Endothelial cell (in vitro differentiated cells): ENCODE results near the gene SBF2. TPM values are rescaled to one million over a fixed set of nuclear protein-coding genes. Genes with fewer than 3 reads are reported as not detected.
A peak's percentile ranks its signal among the peaks of the same experiment; 100 is the strongest.

ENCODE experiments used
- DNase-seq: peaks from one replicate; pipeline ENCODE4 v3.0.0; 2021; ENCODE audit warnings: low spot score
- H3K27ac Mint-ChIP-seq: one replicate; pipeline ENCODE4 v1.8.0; 2021; ENCODE audit warnings: mixed read lengths, inconsistent platforms; ENCODE audit not compliant: unreplicated experiment
- H3K27me3 Mint-ChIP-seq: one replicate; pipeline ENCODE4 v1.8.0; 2021; ENCODE audit warnings: mild to moderate bottlenecking, moderate library complexity, mixed read lengths, inconsistent platforms; ENCODE audit not compliant: unreplicated experiment
- H3K36me3 Mint-ChIP-seq: one replicate; pipeline ENCODE4 v1.8.0; 2021; ENCODE audit warnings: mild to moderate bottlenecking, low read depth, mixed read lengths, inconsistent platforms; ENCODE audit not compliant: unreplicated experiment
- H3K4me1 Mint-ChIP-seq: one replicate; pipeline ENCODE4 v1.8.0; 2021; ENCODE audit warnings: mild to moderate bottlenecking, mixed read lengths, inconsistent platforms; ENCODE audit not compliant: unreplicated experiment
- H3K4me3 Mint-ChIP-seq: one replicate; pipeline ENCODE4 v1.8.0; 2021; ENCODE audit warnings: mild to moderate bottlenecking, mixed read lengths, inconsistent platforms; ENCODE audit not compliant: unreplicated experiment
- H3K9me3 Mint-ChIP-seq: one replicate; pipeline ENCODE4 v1.8.0; 2021; ENCODE audit warnings: mixed read lengths, inconsistent platforms; ENCODE audit not compliant: unreplicated experiment
- CTCF ChIP-seq: fragments of 200-600 bp; sonication (generic); IDR thresholded peaks from one replicate; pipeline ENCODE4 v1.5.0; 2021; ENCODE audit warnings: antibody characterized with exemption; ENCODE audit not compliant: unreplicated experiment
- total RNA-seq: library from RNA; stranded (reverse); fragmentation: NEBNext Ultra II Directional; extraction: Animal tissue kit (Norgen Biotek cat#: 25700); gene quantifications from one replicate; pipeline ENCODE4 v1.2.1, GENCODE V29; 2021; ENCODE audit not compliant: unreplicated experiment

SBF2 gene
- total RNA-seq, 1 donor from 2014 or later, result 40.8 TPM

GRCh38 chr11:10116588-10116987, 177.4 kb downstream of the SBF2 start:
- H3K9me3 Mint-ChIP-seq, result no peaks in the 10 kb centered on the region
- peaks cover 18% of the 10 kb centered on the region for H3K4me1 Mint-ChIP-seq
- no peak for TF ChIP-seq CTCF
- H3K4me3 Mint-ChIP-seq, result peak overlapping the region; percentile 23
- no peak for DNase-seq
- H3K36me3 Mint-ChIP-seq, result peaks cover 7% of the 10 kb centered on the region
- no peaks in the 10 kb centered on the region for H3K27me3 Mint-ChIP-seq
- no peak overlapping the region for H3K27ac Mint-ChIP-seq

- no peak overlapping the region for H3K4me3 Mint-ChIP-seq
- no peak overlapping the region for H3K27ac Mint-ChIP-seq
- peaks cover 7% of the 10 kb centered on the region for H3K36me3 Mint-ChIP-seq
- H3K4me1 Mint-ChIP-seq, result peaks cover 18% of the 10 kb centered on the region
- no peak for DNase-seq
- no peaks in the 10 kb centered on the region for H3K9me3 Mint-ChIP-seq
- no peak for TF ChIP-seq CTCF
- no peaks in the 10 kb centered on the region for H3K27me3 Mint-ChIP-seq
These were observed 179.2 kb downstream of the SBF2 start for GRCh38 chr11:10114593-10115404.

- H3K4me3 Mint-ChIP-seq, result no peak overlapping the region
- peaks cover 20% of the 10 kb centered on the region for H3K4me1 Mint-ChIP-seq
- no peak for TF ChIP-seq CTCF
- H3K9me3 Mint-ChIP-seq, result no peaks in the 10 kb centered on the region
- no peak for DNase-seq
- peaks cover 7% of the 10 kb centered on the region for H3K36me3 Mint-ChIP-seq
- H3K27ac Mint-ChIP-seq, result no peak overlapping the region
- no peaks in the 10 kb centered on the region for H3K27me3 Mint-ChIP-seq
These were observed 180.2 kb downstream of the SBF2 start for GRCh38 chr11:10113852-10114251.

- TF ChIP-seq CTCF, result no peak
- no peak overlapping the region for H3K27ac Mint-ChIP-seq
- peaks cover 6% of the 10 kb centered on the region for H3K4me1 Mint-ChIP-seq
- H3K36me3 Mint-ChIP-seq, result peaks cover 4% of the 10 kb centered on the region
- no peaks in the 10 kb centered on the region for H3K9me3 Mint-ChIP-seq
- peaks cover 1% of the 10 kb centered on the region for H3K27me3 Mint-ChIP-seq
- no peak for DNase-seq
- H3K4me3 Mint-ChIP-seq, result no peak overlapping the region
These were observed 184.2 kb downstream of the SBF2 start for GRCh38 chr11:10109806-10110205.

- no peak overlapping the region for H3K4me3 Mint-ChIP-seq
- H3K27ac Mint-ChIP-seq, result no peak overlapping the region
- no peaks in the 10 kb centered on the region for H3K9me3 Mint-ChIP-seq
- H3K27me3 Mint-ChIP-seq, result peaks cover 2% of the 10 kb centered on the region
- peaks cover 4% of the 10 kb centered on the region for H3K36me3 Mint-ChIP-seq
- no peak for DNase-seq
- TF ChIP-seq CTCF, result no peak
- H3K4me1 Mint-ChIP-seq, result peaks cover 13% of the 10 kb centered on the region
These were observed 184.9 kb downstream of the SBF2 start for GRCh38 chr11:10108915-10109680.
